HG03039 (cell line): ENCODE measurements around the gene RFNG.

ENCODE experiments used
- ATAC-seq: cut with Tn5 transposase; IDR thresholded peaks from one replicate; pipeline ENCODE4 v1.9.1; 2021; ENCODE audit warnings: mild to moderate bottlenecking, moderate library complexity; ENCODE audit not compliant: unreplicated experiment

The RFNG gene

GRCh38 chr17:82029990-82030469, 21.6 kb downstream of the RFNG start:
- no peak for ATAC-seq

DNA sequence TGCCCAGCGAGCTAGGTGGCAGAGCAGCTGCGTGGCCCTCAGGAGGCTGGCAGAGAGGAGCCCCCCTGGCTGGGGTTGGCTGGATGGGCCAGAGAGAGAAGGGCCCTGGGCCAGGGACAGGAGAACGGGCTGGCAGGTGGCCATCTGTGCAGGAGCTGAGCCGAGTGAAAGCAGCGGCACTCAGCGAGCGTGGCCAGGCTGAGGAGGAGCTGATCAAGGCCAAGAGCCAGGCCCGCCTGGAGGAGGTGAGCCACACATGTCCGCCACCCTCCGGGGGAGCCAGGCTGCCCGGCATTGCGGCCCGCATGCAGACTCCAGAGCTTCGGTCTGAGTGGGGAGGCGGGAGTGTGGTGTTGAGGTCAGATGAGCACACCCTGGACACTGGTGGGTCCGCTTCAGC, 22.2 kb downstream of the RFNG start:
- ATAC-seq, result no peak

DNA sequence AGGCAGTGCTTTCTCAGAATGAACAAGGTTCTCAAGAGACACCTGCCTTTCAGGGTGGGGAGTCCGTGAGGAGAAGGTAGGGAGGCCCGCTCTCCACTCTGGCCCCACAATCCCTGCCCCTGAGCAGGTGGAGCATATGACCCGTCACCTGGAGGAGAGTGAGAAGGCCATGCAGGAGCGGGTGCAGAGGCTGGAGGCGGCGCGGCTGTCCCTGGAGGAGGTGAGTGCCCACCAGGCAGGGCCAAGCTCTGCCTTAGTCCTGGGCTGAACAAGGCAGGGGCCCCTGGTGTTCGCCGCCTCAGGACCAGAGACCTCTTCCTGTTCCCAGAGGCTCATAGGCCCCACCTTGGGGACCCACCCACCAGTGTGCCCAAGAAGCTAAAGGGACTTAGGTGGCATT, 22.6 kb downstream of the RFNG start:
- ATAC-seq, result no peak

DNA sequence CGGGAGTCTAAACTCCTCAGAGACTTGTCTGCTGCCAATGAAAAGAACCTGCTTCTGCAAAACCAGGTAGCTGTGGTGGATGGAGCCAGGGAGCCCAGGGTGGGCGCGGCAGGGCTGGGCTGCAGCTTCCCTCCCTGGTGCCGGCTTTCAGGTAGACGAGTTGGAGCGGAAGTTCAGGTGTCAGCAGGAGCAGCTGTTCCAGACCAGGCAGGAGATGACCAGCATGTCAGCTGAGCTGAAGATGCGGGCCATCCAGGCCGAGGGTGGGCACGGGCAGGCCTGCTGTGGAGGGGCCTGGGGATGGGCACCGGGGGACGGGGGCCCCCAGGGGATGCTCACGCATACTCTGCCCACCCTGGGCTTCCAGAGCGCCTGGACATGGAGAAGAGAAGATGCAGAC, 23.4 kb downstream of the RFNG start:
- ATAC-seq, result no peak

DNA sequence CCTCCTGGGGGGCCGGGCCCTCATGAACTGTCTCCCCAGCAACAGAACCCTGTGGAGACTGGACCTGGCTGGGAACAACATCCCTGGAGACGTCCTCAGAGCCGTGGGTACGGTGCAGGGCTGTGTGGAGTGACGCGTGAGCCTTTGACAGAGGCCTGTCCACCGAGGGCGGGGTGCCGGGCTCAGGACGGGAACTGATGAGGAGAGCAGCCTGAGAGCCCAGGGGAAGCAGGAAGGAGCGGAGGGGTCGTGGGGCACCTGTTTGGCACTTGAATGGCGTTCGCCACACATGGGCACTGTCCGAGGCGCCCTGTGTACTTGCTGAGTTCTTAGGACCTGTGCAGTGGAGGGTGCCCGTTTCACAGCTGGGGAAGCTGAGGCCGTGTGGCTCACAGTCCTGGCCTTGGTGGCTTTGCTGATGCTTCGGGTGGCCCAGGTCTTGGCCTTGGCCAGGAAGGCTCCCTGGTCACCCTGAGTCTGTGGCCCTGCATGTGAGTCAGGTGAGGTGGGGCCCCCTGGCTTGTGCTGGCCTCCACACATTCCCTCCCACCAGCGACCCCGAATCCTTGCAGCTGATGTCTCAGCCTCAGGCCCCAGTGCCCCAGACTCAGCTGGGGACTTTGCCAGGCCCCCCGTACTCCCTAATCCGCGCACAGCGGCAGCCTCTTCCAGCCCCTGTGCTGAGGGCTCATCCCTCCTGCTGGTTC, 26.1 kb downstream of the RFNG start:
- ATAC-seq, result no peak

GRCh38 chr17:82024859-82025258, 26.8 kb downstream of the RFNG start:
- no peak for ATAC-seq

- ATAC-seq, result no peak
Measured at GRCh38 chr17:82023447-82024241, 28.0 kb downstream of the RFNG start.

DNA sequence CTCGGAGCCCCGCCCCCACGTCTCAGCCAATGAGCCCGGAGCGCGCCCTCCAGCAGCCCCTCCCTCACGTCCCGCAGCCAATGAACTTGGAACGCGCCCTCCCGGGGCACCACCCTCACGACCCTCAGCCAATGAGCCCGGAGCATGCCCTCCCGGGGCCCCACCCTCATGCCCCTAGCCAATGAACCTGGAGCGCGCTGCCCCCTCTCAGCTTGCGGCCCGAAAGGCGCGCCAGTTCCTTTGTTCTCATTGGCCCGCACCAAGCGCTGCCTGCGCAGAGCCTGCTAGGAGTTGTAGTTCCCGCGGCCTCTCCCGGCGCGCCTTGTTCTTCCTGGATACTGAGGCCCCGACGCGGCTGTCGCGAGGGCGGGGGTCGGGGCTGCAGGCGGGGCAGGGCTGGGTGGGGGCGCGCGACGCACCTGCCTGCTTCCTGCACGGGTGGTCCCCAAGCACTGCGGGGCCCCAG, 28.6 kb downstream of the RFNG start, which contains the start of gene LRRC45:
LRRC45 (plus strand) TSS at position 325 of the 466 bp plus-strand sequence. CDS start 339 bp downstream, outside the sequence.
- peak; percentile 80 for ATAC-seq

GRCh38 chr17:82022310-82022980, 29.2 kb downstream of the RFNG start, which contains the start of gene CENPX:
Gene CENPX (minus strand): TSS chr17:82022878. CDS start chr17:82022861, 17 bp downstream.
- no peak for ATAC-seq

GRCh38 chr17:82021900-82022309, 29.7 kb downstream of the RFNG start:
- ATAC-seq, result no peak

DNA sequence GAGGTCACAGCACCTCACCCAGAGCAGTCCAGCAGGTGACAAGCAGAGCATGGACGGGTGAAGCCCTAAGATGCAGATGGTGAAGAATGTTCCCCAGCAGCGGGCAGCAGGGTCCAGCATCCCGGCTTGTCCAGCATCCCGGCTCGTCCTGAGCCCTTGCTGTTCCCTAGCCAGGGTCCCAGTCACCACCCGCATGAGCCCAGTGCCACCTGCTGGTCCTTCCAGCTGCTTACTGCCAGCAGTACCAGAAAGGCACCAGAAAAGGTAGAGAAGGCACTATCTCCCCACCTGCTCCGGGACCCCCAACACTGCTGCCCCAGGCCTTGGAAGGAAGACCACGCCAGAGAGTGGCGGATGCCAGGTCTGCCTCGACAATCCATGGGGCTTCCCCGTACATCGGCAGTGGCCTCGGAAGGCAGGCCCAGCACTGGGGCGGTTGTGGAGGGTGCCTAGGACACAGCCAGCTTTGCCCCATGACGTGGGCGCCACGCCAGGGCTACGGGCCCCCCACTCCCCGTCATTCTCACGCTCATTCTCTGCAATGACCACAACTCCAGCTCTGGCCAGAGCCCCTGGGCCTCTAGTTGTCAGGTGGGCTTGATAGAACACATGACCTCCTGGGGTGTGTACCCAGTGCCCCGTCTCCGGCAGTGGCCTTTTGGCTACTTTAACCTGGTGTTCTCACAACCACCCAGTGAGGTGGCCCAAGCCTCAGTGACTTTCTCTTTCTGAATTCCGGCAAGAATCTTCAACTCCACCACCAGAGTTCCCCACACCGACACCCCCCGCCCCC, 30.3 kb downstream of the RFNG start:
- no peak for ATAC-seq

- no peak for ATAC-seq
Measured at GRCh38 chr17:82020572-82021106, 31.0 kb downstream of the RFNG start.

GRCh38 chr17:82019690-82020571, 31.7 kb downstream of the RFNG start:
- no peak for ATAC-seq

GRCh38 chr17:82018989-82019689, 32.5 kb downstream of the RFNG start:
- no peak for ATAC-seq

DNA sequence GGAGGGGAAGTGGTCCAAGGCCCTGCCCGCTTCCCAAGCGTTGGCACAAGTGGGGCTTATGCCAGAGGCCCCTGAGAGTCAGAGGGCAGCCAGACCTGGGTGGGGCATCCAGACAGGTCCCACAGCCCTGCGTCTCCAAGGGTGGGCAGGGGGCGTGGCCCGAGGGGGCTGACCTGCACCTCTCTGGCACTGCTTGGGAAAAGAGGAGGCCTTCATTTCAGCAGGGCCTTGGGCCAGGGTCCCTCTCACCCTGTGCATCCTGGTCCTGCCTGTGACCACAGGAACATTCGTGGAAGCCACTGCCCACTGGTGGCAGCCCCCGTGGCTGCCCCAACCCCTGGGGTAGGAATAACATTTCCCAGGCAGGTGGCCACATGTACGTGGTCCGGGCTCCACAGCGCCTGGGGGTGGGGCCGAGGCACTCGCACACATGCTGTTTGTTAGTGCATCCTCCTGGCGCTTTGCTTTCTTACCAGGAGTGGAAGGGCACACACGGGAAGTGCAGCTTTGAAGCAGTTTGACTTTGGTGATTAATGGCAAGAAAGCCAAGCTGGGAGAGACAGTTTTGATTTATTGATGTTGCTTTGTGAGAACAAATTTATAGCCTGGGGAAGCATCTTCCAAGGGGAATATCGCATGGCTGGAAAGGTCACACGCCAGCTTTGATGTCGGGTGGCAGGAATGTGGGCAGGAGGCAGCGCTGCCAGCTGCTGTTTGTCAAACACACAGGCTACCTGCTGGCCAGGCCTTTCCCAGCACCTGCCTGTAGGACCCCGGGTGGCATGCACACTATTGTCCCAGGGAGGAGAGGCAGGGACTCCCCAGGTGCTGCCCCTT, 33.2 kb downstream of the RFNG start:
- ATAC-seq, result no peak

DNA sequence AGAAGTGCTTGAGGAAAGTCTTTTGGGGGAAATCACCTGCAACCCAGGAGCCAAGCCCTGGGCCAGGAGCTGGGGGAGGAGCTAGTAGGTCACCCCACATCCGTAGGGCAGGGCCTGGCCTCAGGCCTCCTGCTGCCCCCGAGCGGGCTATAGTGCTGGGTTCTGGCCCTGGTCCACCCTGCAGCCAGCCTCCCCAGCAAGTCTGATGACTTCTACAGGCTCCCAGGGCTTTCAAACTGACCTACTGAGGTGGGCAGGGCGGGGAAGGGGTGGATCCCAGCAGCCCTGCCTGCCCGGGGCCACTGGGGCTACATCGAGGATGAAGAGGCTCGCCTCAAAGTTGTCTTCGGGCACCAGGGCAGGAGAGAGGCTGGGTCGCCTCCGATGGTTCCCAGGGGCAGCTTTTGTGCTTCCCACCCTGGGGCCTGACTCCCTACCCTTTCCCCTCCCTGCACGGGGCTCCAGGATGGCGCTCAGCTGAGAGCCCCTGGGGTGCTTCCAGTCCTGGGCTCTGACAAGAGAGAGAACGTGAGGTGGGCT, 33.9 kb downstream of the RFNG start:
- no peak for ATAC-seq

DNA sequence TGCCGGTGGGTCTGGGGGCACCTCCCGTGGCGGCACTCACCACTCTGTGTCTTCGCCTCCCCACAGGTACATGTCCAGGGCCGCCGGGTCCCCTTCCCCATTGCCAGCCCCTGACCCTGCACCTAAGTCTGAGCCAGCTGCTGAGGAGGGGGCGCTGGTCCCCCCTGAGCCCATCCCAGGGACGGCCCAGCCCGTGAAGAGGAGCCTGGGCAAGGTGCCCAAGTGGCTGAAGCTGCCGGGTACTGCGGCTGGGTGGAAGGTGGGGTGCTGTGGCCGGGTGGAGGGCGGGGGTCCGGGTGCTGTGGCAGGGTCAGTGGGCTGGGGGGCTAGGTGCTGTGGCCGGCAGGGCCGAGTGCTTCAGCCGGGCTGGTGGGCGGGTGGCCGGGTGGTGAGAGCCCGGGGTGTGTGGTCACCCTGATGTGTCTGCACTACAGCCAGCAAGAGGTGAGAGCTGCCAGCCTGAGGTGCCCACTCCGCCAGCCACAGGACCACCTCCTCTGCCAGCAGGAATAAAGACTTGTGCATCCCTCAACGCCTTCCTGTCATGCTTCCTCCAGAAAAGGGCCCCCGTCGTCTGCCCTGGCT, 34.6 kb downstream of the RFNG start:
- ATAC-seq, result no peak
